Central memory CD8-positive, alpha-beta T cell (primary cell): Measurements from ENCODE around the gene PARP6.

Source experiments
- ATAC-seq: fragments of 150-1000 bp; cut with Tn5 transposase; replicated peaks from 2 replicates; pipeline ENCODE4 v1.10.0; 2022; ENCODE audit warnings: mild to moderate bottlenecking, moderate FRiP score, moderate number of reproducible peaks; ENCODE audit not compliant: poor library complexity, severe bottlenecking; ENCODE audit errors: extremely low read depth
- DNase-seq, 2 donors: peaks; one replicate each; pipeline ENCODE4 v3.0.0; 2021; ENCODE audit warnings: low spot score in 2 of 2
- H3K27ac Mint-ChIP-seq: one replicate; pipeline ENCODE4 v1.8.0; 2022; ENCODE audit warnings: low read depth, mild to moderate bottlenecking, moderate library complexity, mixed read lengths
- H3K27me3 Mint-ChIP-seq: one replicate; pipeline ENCODE4 v1.8.0; 2022; ENCODE audit warnings: mixed read lengths
- H3K36me3 Mint-ChIP-seq: one replicate; pipeline ENCODE4 v1.8.0; 2022; ENCODE audit warnings: mild to moderate bottlenecking, moderate library complexity, mixed read lengths; ENCODE audit not compliant: insufficient read depth
- H3K4me1 Mint-ChIP-seq: one replicate; pipeline ENCODE4 v1.8.0; 2022; ENCODE audit warnings: mixed read lengths
- H3K4me3 Mint-ChIP-seq: one replicate; pipeline ENCODE4 v1.8.0; 2022; ENCODE audit warnings: mild to moderate bottlenecking, moderate library complexity, mixed read lengths
- H3K9me3 Mint-ChIP-seq: one replicate; pipeline ENCODE4 v1.8.0; 2022; ENCODE audit warnings: mixed read lengths

Gene PARP6

GRCh38 chr15:72272213-72272996, at the start of gene PARP6:
TSS of gene PARP6 (minus strand) at chr15:72272554. CDS start at chr15:72267477, 5,077 bp downstream.
- Mint-ChIP-seq H3K27me3 (no peaks in the 10 kb centered on the region), H3K36me3 (peaks cover 15% of the 10 kb centered on the region), H3K4me3 (peak within 1 kb of the TSS; percentile 83), H3K4me1 (peaks cover 34% of the 10 kb centered on the region), H3K9me3 (no peaks in the 10 kb centered on the region), H3K27ac (peak within 1 kb of the TSS; percentile 94)
- ATAC-seq = peak; percentile 95
- DNase-seq = peak; percentile 92 to 98

- Mint-ChIP-seq H3K4me3 (peak within 1 kb of the TSS; percentile 79), H3K27me3 (no peaks in the 10 kb centered on the region), H3K27ac (peak within 1 kb of the TSS; percentile 76), H3K4me1 (peaks cover 19% of the 10 kb centered on the region), H3K9me3 (peaks cover 5% of the 10 kb centered on the region), H3K36me3 (peaks cover 6% of the 10 kb centered on the region)
- ATAC-seq = peak; percentile 85
- peak; percentile 63 to 80 for DNase-seq
These were observed 47.8 kb upstream of the PARP6 start, which contains the start of gene CELF6 for GRCh38 chr15:72319985-72320671. TSS of gene CELF6 (minus strand) at chr15:72320157. CDS start at chr15:72319874, 283 bp downstream.

- peaks cover 19% of the 10 kb centered on the region for H3K4me1 Mint-ChIP-seq
- peak overlapping the region; percentile 79 for H3K4me3 Mint-ChIP-seq
- H3K36me3 Mint-ChIP-seq = peaks cover 6% of the 10 kb centered on the region
- peak; percentile 23 to 27 for DNase-seq
- peak; percentile 22 for ATAC-seq
- H3K27ac Mint-ChIP-seq = peak overlapping the region; percentile 76
- peaks cover 5% of the 10 kb centered on the region for H3K9me3 Mint-ChIP-seq
- H3K27me3 Mint-ChIP-seq = no peaks in the 10 kb centered on the region
These were observed 47.1 kb upstream of the PARP6 start for GRCh38 chr15:72319360-72319984.

GRCh38 chr15:72318408-72318942, 46.1 kb upstream of the PARP6 start:
- Mint-ChIP-seq H3K9me3 (no peaks in the 10 kb centered on the region), H3K27me3 (no peaks in the 10 kb centered on the region), H3K4me1 (peaks cover 19% of the 10 kb centered on the region), H3K4me3 (peak overlapping the region; percentile 71), H3K36me3 (peaks cover 6% of the 10 kb centered on the region), H3K27ac (peak overlapping the region; percentile 76)
- DNase-seq (no peak), ATAC-seq (no peak)

- ATAC-seq = no peak
- Mint-ChIP-seq H3K27ac (no peak overlapping the region), H3K36me3 (peaks cover 5% of the 10 kb centered on the region), H3K27me3 (no peaks in the 10 kb centered on the region), H3K4me3 (no peak overlapping the region), H3K9me3 (no peaks in the 10 kb centered on the region), H3K4me1 (peaks cover 19% of the 10 kb centered on the region)
- DNase-seq = no peak
These were observed 43.5 kb upstream of the PARP6 start for GRCh38 chr15:72315706-72316370.

GRCh38 chr15:72313881-72314280, 41.5 kb upstream of the PARP6 start:
- H3K4me1 Mint-ChIP-seq = peaks cover 6% of the 10 kb centered on the region
- no peak overlapping the region for H3K27ac Mint-ChIP-seq
- H3K4me3 Mint-ChIP-seq = no peak overlapping the region
- ATAC-seq (no peak), DNase-seq (no peak)
- peaks cover 4% of the 10 kb centered on the region for H3K36me3 Mint-ChIP-seq
- no peaks in the 10 kb centered on the region for H3K27me3 Mint-ChIP-seq
- H3K9me3 Mint-ChIP-seq = no peaks in the 10 kb centered on the region

GRCh38 chr15:72313448-72313840, 41.1 kb upstream of the PARP6 start:
- no peak for DNase-seq
- Mint-ChIP-seq H3K27ac (no peak overlapping the region), H3K9me3 (no peaks in the 10 kb centered on the region), H3K4me3 (no peak overlapping the region), H3K27me3 (no peaks in the 10 kb centered on the region), H3K36me3 (peaks cover 5% of the 10 kb centered on the region), H3K4me1 (peaks cover 2% of the 10 kb centered on the region)
- no peak for ATAC-seq

- no peak overlapping the region for H3K27ac Mint-ChIP-seq
- DNase-seq (peak; percentile 28 to 46), ATAC-seq (peak; percentile 58)
- no peaks in the 10 kb centered on the region for H3K4me1 Mint-ChIP-seq
- peaks cover 5% of the 10 kb centered on the region for H3K36me3 Mint-ChIP-seq
- no peaks in the 10 kb centered on the region for H3K9me3 Mint-ChIP-seq
- H3K27me3 Mint-ChIP-seq = no peaks in the 10 kb centered on the region
- no peak overlapping the region for H3K4me3 Mint-ChIP-seq
These were observed 40.5 kb upstream of the PARP6 start for GRCh38 chr15:72312605-72313447.

GRCh38 chr15:72307026-72307425, 34.7 kb upstream of the PARP6 start:
- DNase-seq = no peak
- no peak for ATAC-seq
- Mint-ChIP-seq H3K4me1 (peaks cover 11% of the 10 kb centered on the region), H3K4me3 (no peak overlapping the region), H3K27ac (no peak overlapping the region), H3K9me3 (no peaks in the 10 kb centered on the region), H3K36me3 (peaks cover 3% of the 10 kb centered on the region), H3K27me3 (no peaks in the 10 kb centered on the region)

GRCh38 chr15:72306211-72306785, 33.9 kb upstream of the PARP6 start:
- Mint-ChIP-seq H3K4me3 (no peak overlapping the region), H3K27ac (peak overlapping the region; percentile 33)
- ATAC-seq = peak; percentile 89

GRCh38 chr15:72304596-72304995, 32.2 kb upstream of the PARP6 start:
- ATAC-seq = no peak
- DNase-seq = no peak

More at GRCh38 chr15:72306211-72306785, 33.9 kb upstream of the PARP6 start:
- peak; percentile 22 to 58 for DNase-seq
- H3K27me3 Mint-ChIP-seq = no peaks in the 10 kb centered on the region
- H3K36me3 Mint-ChIP-seq = peaks cover 3% of the 10 kb centered on the region
- no peaks in the 10 kb centered on the region for H3K9me3 Mint-ChIP-seq
- H3K4me1 Mint-ChIP-seq = peaks cover 11% of the 10 kb centered on the region

More at GRCh38 chr15:72304596-72304995, 32.2 kb upstream of the PARP6 start:
- Mint-ChIP-seq H3K4me3 (no peak overlapping the region), H3K4me1 (peaks cover 11% of the 10 kb centered on the region), H3K27ac (no peak overlapping the region), H3K9me3 (no peaks in the 10 kb centered on the region), H3K27me3 (no peaks in the 10 kb centered on the region), H3K36me3 (peaks cover 2% of the 10 kb centered on the region)
